OCI-LY7 (cell line): ENCODE results near the gene GRB10. TPM values are rescaled to one million over a fixed set of nuclear protein-coding genes. Genes with fewer than 3 reads are reported as not detected.

Experiments used
- BruUV-seq: library from RNA; stranded (reverse); fragments of 400-500 nt; replicated peaks from 2 replicates; lab custom pipeline; 2021; lab: Mats Ljungman, UMichigan
- CTCF ChIA-PET: fragments of 300-600 bp; sonication (Branson Sonifier 250); formaldehyde crosslinking; loops from one replicate; lab custom pipeline; 2022; ENCODE audit warnings: antibody characterized with exemption; ENCODE audit not compliant: unreplicated experiment; lab: Charles Lee
- POLR2A ChIA-PET: fragments of 300-600 bp; sonication (Branson Sonifier 250); formaldehyde crosslinking; loops from one replicate; lab custom pipeline; 2022; ENCODE audit warnings: antibody characterized with exemption; lab: Charles Lee
- DNase-seq: peaks from one replicate; pipeline ENCODE4 v3.0.0-alpha.2; 2015; ENCODE audit warnings: low spot score
- H2AFZ ChIP-seq: fragments of 200-600 bp; sonication (generic), shearing (Covaris generic); 2 replicates; pipeline ENCODE4 v1.6.1; 2014; ENCODE audit warnings: mild to moderate bottlenecking, antibody characterized with exemption, low read length, moderate library complexity
- H3K27ac ChIP-seq: fragments of 200-600 bp; sonication (generic); 2 replicates; pipeline ENCODE4 v1.5.1; 2014; ENCODE audit warnings: mixed run types, low read depth, mild to moderate bottlenecking, moderate library complexity, low read length, inconsistent platforms; ENCODE audit not compliant: poor library complexity, severe bottlenecking
- H3K36me3 ChIP-seq: fragments of 200-600 bp; sonication (generic); 2 replicates; pipeline ENCODE4 v1.6.1; 2014; ENCODE audit warnings: mild to moderate bottlenecking, antibody characterized with exemption, low read length, moderate library complexity, mixed read lengths; ENCODE audit not compliant: insufficient read depth
- H3K4me1 ChIP-seq: fragments of 200-600 bp; sonication (generic); 2 replicates; pipeline ENCODE4 v1.5.1; 2014; ENCODE audit warnings: mild to moderate bottlenecking, low read length; ENCODE audit not compliant: insufficient read depth, poor library complexity, severe bottlenecking
- H3K4me2 ChIP-seq: fragments of 200-600 bp; sonication (generic); 2 replicates; pipeline ENCODE4 v1.6.1; 2014; ENCODE audit warnings: mild to moderate bottlenecking, low read length
- H3K4me3 ChIP-seq: fragments of 200-600 bp; sonication (generic); 2 replicates; pipeline ENCODE4 v1.5.1; 2014; ENCODE audit warnings: mild to moderate bottlenecking, low read depth, low read length; ENCODE audit not compliant: poor library complexity, severe bottlenecking
- H3K79me2 ChIP-seq: fragments of 200-600 bp; sonication (generic); 2 replicates; pipeline ENCODE4 v1.6.1; 2016; ENCODE audit warnings: low read depth, mild to moderate bottlenecking, low read length, moderate library complexity, mixed read lengths; ENCODE audit not compliant: insufficient read depth
- H3K9me2 ChIP-seq: fragments of 200-600 bp; sonication (generic); 2 replicates; pipeline ENCODE4 v1.6.1; 2016; ENCODE audit warnings: mild to moderate bottlenecking, low read length, mixed read lengths; ENCODE audit not compliant: insufficient read depth
- H3K9me3 ChIP-seq: fragments of 200-600 bp; sonication (generic); 2 replicates; pipeline ENCODE4 v1.6.1; 2014; ENCODE audit warnings: mild to moderate bottlenecking, mixed run types, low read length, mixed read lengths
- H4K20me1 ChIP-seq: fragments of 200-600 bp; sonication (generic); 2 replicates; pipeline ENCODE4 v1.6.1; 2014; ENCODE audit warnings: mild to moderate bottlenecking, antibody characterized with exemption, low read length, moderate library complexity, mixed read lengths; ENCODE audit not compliant: insufficient read depth
- EZH2phosphoT487 ChIP-seq: fragments of 200-600 bp; sonication (generic); IDR thresholded peaks from 2 replicates; pipeline ENCODE4 v1.6.1; 2018; ENCODE audit warnings: low read depth, borderline replicate concordance, mild to moderate bottlenecking, mixed run types, antibody characterized with exemption, low read length, moderate library complexity, mixed read lengths
- intact Hi-C: fragments of 100-400 bp; cut with micrococcal nuclease; formaldehyde crosslinking; loops from one replicate; pipeline ENCODE4 v1.10.0; 2022; ENCODE audit not compliant: unreplicated experiment
- total RNA-seq, 2 experiments: library from RNA; depleted of rRNA in 1 of 2; stranded (reverse); fragments of >200 nt in 1 of 2; shearing (Covaris generic) in 1 of 2; gene quantifications; 2 replicates each; pipeline ENCODE4 v1.2.3, GENCODE V29; 2014 to 2022
- TF ChIP-seq, protein P1 (sequence below): fragments of 200-600 bp; sonication (generic); conservative IDR thresholded peaks from 2 replicates; pipeline ENCODE4 v1.5.1; 2014; ENCODE audit warnings: mild to moderate bottlenecking, antibody characterized with exemption, low read length, moderate library complexity, mixed read lengths

GRB10 gene
- total RNA-seq, 2 experiments from 2014 or later = not detected

DNA sequence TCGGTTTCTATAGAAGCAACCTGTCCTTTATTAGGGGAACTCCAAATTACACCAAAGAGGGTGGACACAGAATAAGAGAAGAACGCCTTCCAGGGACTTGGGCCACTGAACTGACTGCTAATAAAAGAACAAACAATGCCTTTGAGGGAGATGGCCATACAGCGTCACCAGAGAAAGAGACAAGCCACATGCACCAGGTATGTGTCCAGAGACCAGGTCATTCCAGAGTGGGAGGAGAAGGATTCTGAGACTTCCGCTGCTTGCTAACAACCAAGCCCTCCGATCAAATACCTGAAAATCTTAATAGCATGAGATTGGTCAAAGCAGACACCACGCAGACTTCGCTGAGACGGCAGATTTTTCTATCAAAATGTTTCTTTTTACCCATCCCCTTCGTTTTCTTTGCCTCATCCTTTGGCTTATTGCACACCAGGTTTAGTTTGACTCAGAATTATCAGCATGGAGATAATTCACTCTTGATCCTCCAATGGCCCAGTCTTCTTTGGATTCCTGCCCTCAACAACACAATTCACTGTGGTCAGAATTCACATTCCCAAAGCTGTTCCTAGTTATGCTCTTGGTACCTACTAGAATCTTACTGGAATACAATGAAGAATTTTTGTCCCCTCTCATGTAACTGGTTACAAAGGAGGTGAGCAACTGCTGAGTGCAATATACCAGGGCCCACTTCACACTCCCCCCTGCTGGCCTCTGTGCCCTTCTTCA is 130.1 kb downstream of the GRB10 start:
- BruUV-seq = no TSS peak
- H2AFZ ChIP-seq = no peak overlapping the region
- no peaks in the 10 kb centered on the region for H3K79me2 ChIP-seq
- ChIA-PET CTCF (interaction anchor here (0.6 kb wide), 1 partner anchor 562 kb away, joined by 8 read pairs; no protein-coding TSS in a partner anchor), POLR2A (no interaction called here)
- peaks cover 7% of the 10 kb centered on the region for H3K4me1 ChIP-seq
- intact Hi-C loops = no loop called here
- no peaks in the 10 kb centered on the region for H4K20me1 ChIP-seq
- H3K4me3 ChIP-seq = no peak overlapping the region
- DNase-seq = no peak
- no peak overlapping the region for H3K27ac ChIP-seq
- H3K9me3 ChIP-seq = no peaks in the 10 kb centered on the region
- no peaks in the 10 kb centered on the region for H3K9me2 ChIP-seq
- no peak for TF ChIP-seq EZH2phosphoT487
- TF ChIP-seq, protein P1, sequence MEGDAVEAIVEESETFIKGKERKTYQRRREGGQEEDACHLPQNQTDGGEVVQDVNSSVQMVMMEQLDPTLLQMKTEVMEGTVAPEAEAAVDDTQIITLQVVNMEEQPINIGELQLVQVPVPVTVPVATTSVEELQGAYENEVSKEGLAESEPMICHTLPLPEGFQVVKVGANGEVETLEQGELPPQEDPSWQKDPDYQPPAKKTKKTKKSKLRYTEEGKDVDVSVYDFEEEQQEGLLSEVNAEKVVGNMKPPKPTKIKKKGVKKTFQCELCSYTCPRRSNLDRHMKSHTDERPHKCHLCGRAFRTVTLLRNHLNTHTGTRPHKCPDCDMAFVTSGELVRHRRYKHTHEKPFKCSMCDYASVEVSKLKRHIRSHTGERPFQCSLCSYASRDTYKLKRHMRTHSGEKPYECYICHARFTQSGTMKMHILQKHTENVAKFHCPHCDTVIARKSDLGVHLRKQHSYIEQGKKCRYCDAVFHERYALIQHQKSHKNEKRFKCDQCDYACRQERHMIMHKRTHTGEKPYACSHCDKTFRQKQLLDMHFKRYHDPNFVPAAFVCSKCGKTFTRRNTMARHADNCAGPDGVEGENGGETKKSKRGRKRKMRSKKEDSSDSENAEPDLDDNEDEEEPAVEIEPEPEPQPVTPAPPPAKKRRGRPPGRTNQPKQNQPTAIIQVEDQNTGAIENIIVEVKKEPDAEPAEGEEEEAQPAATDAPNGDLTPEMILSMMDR = no peak
- no peak overlapping the region for H3K4me2 ChIP-seq
- H3K36me3 ChIP-seq = no peaks in the 10 kb centered on the region

DNA sequence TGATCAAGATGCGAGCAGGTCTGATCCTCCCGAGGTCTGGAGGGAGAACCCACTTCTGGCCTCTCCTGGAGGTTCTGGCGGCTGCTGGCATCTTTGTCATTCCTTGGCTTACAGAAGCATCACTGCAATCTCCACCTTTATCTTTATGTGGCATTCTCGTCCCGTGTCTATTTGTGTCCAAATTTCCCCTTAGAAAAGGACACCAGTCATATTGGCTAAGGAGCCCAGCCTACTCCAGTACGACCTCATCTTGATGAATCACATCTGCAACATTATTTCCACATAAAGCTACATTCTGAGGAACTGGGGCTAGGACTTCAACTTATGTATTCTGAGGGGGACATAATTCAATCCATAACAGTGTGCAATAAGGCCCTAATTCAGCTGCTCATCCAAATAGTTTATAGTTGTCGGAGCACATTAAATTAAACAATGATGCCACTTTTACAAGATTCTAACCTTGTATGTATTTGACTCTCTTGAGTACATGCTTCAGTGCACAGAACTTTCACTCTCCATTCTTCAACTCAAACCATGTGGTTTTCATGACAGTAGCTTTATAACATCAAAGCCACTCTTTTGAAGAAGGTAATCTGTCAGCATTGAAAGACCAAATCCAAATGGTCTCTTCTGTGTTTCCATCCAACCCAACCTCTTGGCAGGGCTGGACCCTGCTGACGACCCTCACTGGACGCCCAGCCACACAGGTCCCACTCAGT is 131.3 kb downstream of the GRB10 start:
- intact Hi-C loops = no loop called here
- no peaks in the 10 kb centered on the region for H4K20me1 ChIP-seq

More for the DNA sequence above, 131.3 kb downstream of the GRB10 start:
- BruUV-seq = no TSS peak
- ChIA-PET POLR2A (no interaction called here), CTCF (no interaction called here)
- TF ChIP-seq, protein P1 = no peak
- no peak for TF ChIP-seq EZH2phosphoT487
- Histone ChIP-seq H3K4me3 (no peak overlapping the region), H3K36me3 (no peaks in the 10 kb centered on the region), H3K4me1 (peaks cover under 1% of the 10 kb centered on the region), H2AFZ (no peak overlapping the region), H3K9me2 (no peaks in the 10 kb centered on the region), H3K4me2 (no peak overlapping the region), H3K27ac (no peak overlapping the region), H3K9me3 (no peaks in the 10 kb centered on the region), H3K79me2 (no peaks in the 10 kb centered on the region)
- DNase-seq = no peak
